ENCODE measurements around the gene KDM5A.

DNA sequence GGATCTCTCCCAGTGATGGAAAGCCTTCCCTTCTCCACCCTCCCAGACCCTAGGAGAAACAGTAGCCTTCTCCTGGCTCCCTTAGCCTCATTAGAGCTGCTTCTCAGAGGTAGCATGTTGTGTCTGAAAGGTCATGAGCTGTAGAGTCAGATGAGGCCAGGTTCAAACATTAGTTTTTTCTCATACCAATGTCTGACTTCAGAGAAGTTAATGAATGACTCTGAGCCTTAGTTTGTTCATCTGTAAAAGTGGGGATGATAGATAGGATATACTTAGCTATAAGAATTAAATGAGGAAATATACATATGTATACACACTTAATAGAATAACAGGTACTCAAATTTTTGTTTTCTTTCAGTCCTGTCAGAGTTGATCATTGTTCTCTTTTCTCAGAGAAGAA lies 127.0 kb downstream of the KDM5A start:
- TF ChIP-seq, protein P1, sequence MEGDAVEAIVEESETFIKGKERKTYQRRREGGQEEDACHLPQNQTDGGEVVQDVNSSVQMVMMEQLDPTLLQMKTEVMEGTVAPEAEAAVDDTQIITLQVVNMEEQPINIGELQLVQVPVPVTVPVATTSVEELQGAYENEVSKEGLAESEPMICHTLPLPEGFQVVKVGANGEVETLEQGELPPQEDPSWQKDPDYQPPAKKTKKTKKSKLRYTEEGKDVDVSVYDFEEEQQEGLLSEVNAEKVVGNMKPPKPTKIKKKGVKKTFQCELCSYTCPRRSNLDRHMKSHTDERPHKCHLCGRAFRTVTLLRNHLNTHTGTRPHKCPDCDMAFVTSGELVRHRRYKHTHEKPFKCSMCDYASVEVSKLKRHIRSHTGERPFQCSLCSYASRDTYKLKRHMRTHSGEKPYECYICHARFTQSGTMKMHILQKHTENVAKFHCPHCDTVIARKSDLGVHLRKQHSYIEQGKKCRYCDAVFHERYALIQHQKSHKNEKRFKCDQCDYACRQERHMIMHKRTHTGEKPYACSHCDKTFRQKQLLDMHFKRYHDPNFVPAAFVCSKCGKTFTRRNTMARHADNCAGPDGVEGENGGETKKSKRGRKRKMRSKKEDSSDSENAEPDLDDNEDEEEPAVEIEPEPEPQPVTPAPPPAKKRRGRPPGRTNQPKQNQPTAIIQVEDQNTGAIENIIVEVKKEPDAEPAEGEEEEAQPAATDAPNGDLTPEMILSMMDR (IDR thresholded peaks at IDR 0.05) = no peak
- no peak for TF ChIP-seq POLR2A (IDR thresholded peaks at IDR 0.05)
